Stimulated activated CD8-positive, alpha-beta memory T cell treated with anti-CD3 and anti-CD28 coated beads, Interleukin-15, amount 100 ng/mL, for 1 hour (primary cell): ENCODE data around the gene APOL4.
"Not testable (repeated sequence)": the region's sequence is repeated elsewhere in the genome, so short reads cannot be mapped to it uniquely, and the experiment has no call there.

Experiments
- DNase-seq: peaks from one replicate; pipeline ENCODE4 v3.0.0-alpha.2; 2020; ENCODE audit warnings: low read depth

The APOL4 gene

GRCh38 chr22:36201630-36202319 is at the start of gene APOL4:
Gene APOL4, minus strand, starts transcription at chr22:36201809. Its CDS starts 75 bp downstream, at chr22:36201734.
- no peak for DNase-seq

- not testable (repeated sequence) for DNase-seq
Measured at GRCh38 chr22:36250292-36250960, 48.8 kb upstream of the APOL4 start.

- DNase-seq: no peak
Measured at GRCh38 chr22:36249160-36249559, 47.6 kb upstream of the APOL4 start.

- no peak for DNase-seq
Measured at GRCh38 chr22:36247955-36248354, 46.3 kb upstream of the APOL4 start.

GRCh38 chr22:36246718-36247117 is 45.1 kb upstream of the APOL4 start:
- DNase-seq: no peak

GRCh38 chr22:36245805-36246356 is 44.3 kb upstream of the APOL4 start:
- DNase-seq: no peak

- no peak for DNase-seq
Measured at GRCh38 chr22:36244522-36245391, 43.1 kb upstream of the APOL4 start.

GRCh38 chr22:36243986-36244385 is 42.4 kb upstream of the APOL4 start:
- no peak for DNase-seq

- peak; percentile 70 for DNase-seq
Measured at GRCh38 chr22:36239401-36240171, 38.0 kb upstream of the APOL4 start, which contains the start of gene APOL2. Gene APOL2, minus strand, starts transcription at chr22:36239527. Its CDS starts 6,365 bp downstream, at chr22:36233162.

- no peak for DNase-seq
Measured at GRCh38 chr22:36239150-36239400, 37.5 kb upstream of the APOL4 start.

- no peak for DNase-seq
Measured at GRCh38 chr22:36238373-36239149, 37.0 kb upstream of the APOL4 start.

GRCh38 chr22:36237462-36238372 is 36.1 kb upstream of the APOL4 start:
- DNase-seq: no peak

GRCh38 chr22:36236388-36237319 is 35.0 kb upstream of the APOL4 start:
- no peak for DNase-seq

GRCh38 chr22:36235585-36235984 is 34.0 kb upstream of the APOL4 start:
- no peak for DNase-seq

- DNase-seq: no peak
Measured at GRCh38 chr22:36234919-36235318, 33.3 kb upstream of the APOL4 start.

- no peak for DNase-seq
Measured at GRCh38 chr22:36234213-36234612, 32.6 kb upstream of the APOL4 start.

- no peak for DNase-seq
Measured at GRCh38 chr22:36233796-36234195, 32.2 kb upstream of the APOL4 start.

GRCh38 chr22:36232715-36233401 is 31.2 kb upstream of the APOL4 start:
- no peak for DNase-seq
